Measurements from ENCODE around the gene CARMIL3.

DNA sequence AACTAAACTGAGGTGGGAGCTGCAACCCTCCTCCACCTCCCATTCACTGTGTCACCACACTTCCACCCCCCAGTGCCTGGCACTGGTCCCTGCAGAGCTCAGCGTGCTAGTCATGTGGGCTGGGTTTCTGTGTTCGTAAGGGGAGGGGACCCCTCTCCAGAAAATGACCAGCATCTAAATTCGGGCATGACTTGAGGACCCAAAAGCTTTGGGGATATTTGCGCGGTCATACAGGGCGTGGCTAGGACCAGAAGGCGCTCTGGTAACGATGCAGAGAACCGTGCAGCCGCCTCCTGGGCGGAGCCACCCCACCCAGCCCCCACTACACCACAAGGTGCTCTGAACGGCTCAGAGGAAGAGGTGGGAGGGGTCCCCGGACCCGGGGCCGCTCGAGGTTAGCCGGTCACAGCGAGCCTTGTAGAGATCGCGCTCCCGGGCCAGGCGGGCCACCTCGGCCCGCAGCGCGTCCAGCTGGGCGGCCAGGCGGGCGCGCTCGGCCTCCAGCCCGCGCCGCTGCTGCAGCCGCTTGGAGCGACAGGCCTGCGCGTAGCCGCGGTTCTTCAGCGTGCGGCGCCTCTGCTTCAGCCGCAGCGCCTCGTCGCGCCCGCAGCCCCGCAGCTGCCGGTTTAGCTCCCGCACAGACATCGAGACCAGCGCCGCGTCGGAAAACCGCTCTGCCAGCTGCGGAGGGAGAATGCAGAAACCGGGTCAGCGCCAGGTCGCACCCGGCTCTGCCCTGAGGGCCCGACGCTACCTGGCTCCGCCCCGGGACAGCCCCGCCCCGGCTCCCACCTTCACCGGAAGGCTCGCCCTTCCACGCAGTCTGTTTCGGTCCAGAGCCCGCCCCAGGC, 29.3 kb downstream of the CARMIL3 start:
- TF ChIP-seq, protein P1, sequence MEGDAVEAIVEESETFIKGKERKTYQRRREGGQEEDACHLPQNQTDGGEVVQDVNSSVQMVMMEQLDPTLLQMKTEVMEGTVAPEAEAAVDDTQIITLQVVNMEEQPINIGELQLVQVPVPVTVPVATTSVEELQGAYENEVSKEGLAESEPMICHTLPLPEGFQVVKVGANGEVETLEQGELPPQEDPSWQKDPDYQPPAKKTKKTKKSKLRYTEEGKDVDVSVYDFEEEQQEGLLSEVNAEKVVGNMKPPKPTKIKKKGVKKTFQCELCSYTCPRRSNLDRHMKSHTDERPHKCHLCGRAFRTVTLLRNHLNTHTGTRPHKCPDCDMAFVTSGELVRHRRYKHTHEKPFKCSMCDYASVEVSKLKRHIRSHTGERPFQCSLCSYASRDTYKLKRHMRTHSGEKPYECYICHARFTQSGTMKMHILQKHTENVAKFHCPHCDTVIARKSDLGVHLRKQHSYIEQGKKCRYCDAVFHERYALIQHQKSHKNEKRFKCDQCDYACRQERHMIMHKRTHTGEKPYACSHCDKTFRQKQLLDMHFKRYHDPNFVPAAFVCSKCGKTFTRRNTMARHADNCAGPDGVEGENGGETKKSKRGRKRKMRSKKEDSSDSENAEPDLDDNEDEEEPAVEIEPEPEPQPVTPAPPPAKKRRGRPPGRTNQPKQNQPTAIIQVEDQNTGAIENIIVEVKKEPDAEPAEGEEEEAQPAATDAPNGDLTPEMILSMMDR (IDR thresholded peaks at IDR 0.05), result no peak
- no peak for TF ChIP-seq EP300 (IDR thresholded peaks at IDR 0.05)
